ENCODE results near the gene TACO1. TPM values are rescaled to one million over a fixed set of nuclear protein-coding genes. Genes with fewer than 3 reads are reported as not detected.

The TACO1 gene
- total and polyA plus RNA-seq, 2 of the 8 experiments (the other 6 are each of a cell fraction or from before 2014, with no cell fraction given): 19.1 to 23.6 TPM

GRCh38 chr17:63647065-63647725, 46.5 kb downstream of the TACO1 start (continued):
- no peak for TF ChIP-seq SIRT6 (IDR thresholded peaks at IDR 0.05; ENCODE audit: low read length)
